ENCODE results near the gene P2RY14. TPM values are rescaled to one million over a fixed set of nuclear protein-coding genes. Genes with fewer than 3 reads are reported as not detected.
"Not testable (repeated sequence)": the region's sequence is repeated elsewhere in the genome, so short reads cannot be mapped to it uniquely, and the experiment has no call there.

P2RY14 gene
- total and polyA plus RNA-seq, 5 donors, result 0.39 to 1.9 (median 1.3) TPM

- ATAC-seq, result no peak
- H3K27ac ChIP-seq (ENCODE audit: low read length), result no peak overlapping the region
- no peaks in the 10 kb centered on the region for H3K9me3 ChIP-seq (ENCODE audit: control insufficient read depth, low read length)
- H3K27me3 ChIP-seq (ENCODE audit: control insufficient read depth, insufficient read depth), result no peaks in the 10 kb centered on the region
- WGBS, result 75% methylated on average over 8 of the region's 8 CpGs
- intact Hi-C loops (cut with DNase I), result no loop called here
- H3K4me1 ChIP-seq (ENCODE audit: control insufficient read depth, insufficient read depth, low read length), result peaks cover 2% of the 10 kb centered on the region
- no peak for DNase-seq
- H3K4me3 ChIP-seq (ENCODE audit: low read length), result no peak overlapping the region
Observed at GRCh38 chr3:151262871-151263525, 15.3 kb downstream of the P2RY14 start.

- no peak for DNase-seq
- peak overlapping the region; percentile 32 for H3K27ac ChIP-seq (ENCODE audit: low read length)
- no peaks in the 10 kb centered on the region for H3K27me3 ChIP-seq (ENCODE audit: control insufficient read depth, insufficient read depth)
- no peak for ATAC-seq
- intact Hi-C loops (cut with DNase I), result no loop called here
- no peaks in the 10 kb centered on the region for H3K9me3 ChIP-seq (ENCODE audit: control insufficient read depth, low read length)
- H3K4me1 ChIP-seq (ENCODE audit: control insufficient read depth, insufficient read depth, low read length), result peaks cover 2% of the 10 kb centered on the region
- 66% methylated on average over 3 of the region's 3 CpGs for whole genome bisulfite sequencing
- no peak overlapping the region for H3K4me3 ChIP-seq (ENCODE audit: low read length)
Observed at GRCh38 chr3:151259664-151260063, 18.7 kb downstream of the P2RY14 start.

DNA sequence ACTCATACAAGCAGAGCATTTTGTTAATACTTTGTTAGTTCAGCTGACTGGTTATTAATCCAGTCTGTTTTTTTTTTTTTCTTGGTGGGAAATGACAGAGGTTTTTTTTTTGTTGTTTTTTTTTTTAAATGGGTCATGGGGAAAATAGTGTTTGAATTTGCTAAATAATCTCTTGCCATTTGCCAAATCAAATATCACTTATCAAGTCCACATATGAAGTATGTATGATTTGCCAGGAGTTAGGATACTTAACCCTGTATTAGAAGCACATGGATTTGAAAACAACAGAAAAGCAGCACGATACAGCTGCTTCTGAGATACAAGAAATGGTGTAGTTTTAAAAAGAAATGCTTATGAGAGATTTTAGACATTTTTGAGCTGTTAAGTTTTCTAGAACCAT lies 21.6 kb downstream of the P2RY14 start:
- ATAC-seq, result no peak

GRCh38 chr3:151248772-151249337 lies 29.5 kb downstream of the P2RY14 start:
- no peak overlapping the region for H3K4me3 ChIP-seq (ENCODE audit: low read length)
- ATAC-seq, result no peak

More for the DNA sequence above, 21.6 kb downstream of the P2RY14 start:
- Histone ChIP-seq H3K27ac (ENCODE audit: low read length) (no peak overlapping the region), H3K27me3 (ENCODE audit: control insufficient read depth, insufficient read depth) (no peaks in the 10 kb centered on the region), H3K4me1 (ENCODE audit: control insufficient read depth, insufficient read depth, low read length) (no peaks in the 10 kb centered on the region), H3K9me3 (ENCODE audit: control insufficient read depth, low read length) (no peaks in the 10 kb centered on the region), H3K4me3 (ENCODE audit: low read length) (no peak overlapping the region)
- DNase-seq, result no peak
- intact Hi-C loops (cut with DNase I), result no loop called here
- WGBS, result 58% methylated on average over 1 of the region's 1 CpG

GRCh38 chr3:151242006-151242405 lies 36.3 kb downstream of the P2RY14 start:
- H3K4me3 ChIP-seq (ENCODE audit: low read length); H3K4me1 ChIP-seq (ENCODE audit: control insufficient read depth, insufficient read depth, low read length); intact Hi-C loops (cut with DNase I); ATAC-seq; DNase-seq; H3K27ac ChIP-seq (ENCODE audit: low read length); H3K9me3 ChIP-seq (ENCODE audit: control insufficient read depth, low read length); H3K27me3 ChIP-seq (ENCODE audit: control insufficient read depth, insufficient read depth): not testable (repeated sequence)
- 89% methylated on average over 14 of the region's 18 CpGs for WGBS

More at GRCh38 chr3:151248772-151249337, 29.5 kb downstream of the P2RY14 start:
- intact Hi-C loops (cut with DNase I), result no loop called here
- H3K4me1 ChIP-seq (ENCODE audit: control insufficient read depth, insufficient read depth, low read length), result peaks cover 3% of the 10 kb centered on the region
- no peaks in the 10 kb centered on the region for H3K9me3 ChIP-seq (ENCODE audit: control insufficient read depth, low read length)
- no peak overlapping the region for H3K27ac ChIP-seq (ENCODE audit: low read length)
- 31% methylated on average over 3 of the region's 3 CpGs for WGBS
- no peak for DNase-seq
- no peaks in the 10 kb centered on the region for H3K27me3 ChIP-seq (ENCODE audit: control insufficient read depth, insufficient read depth)

- ATAC-seq (no peak), DNase-seq (no peak)
- Histone ChIP-seq H3K27ac (ENCODE audit: low read length) (no peak overlapping the region), H3K4me1 (ENCODE audit: control insufficient read depth, insufficient read depth, low read length) (no peaks in the 10 kb centered on the region), H3K9me3 (ENCODE audit: control insufficient read depth, low read length) (no peaks in the 10 kb centered on the region), H3K27me3 (ENCODE audit: control insufficient read depth, insufficient read depth) (no peaks in the 10 kb centered on the region), H3K4me3 (ENCODE audit: low read length) (no peak overlapping the region)
- intact Hi-C loops (cut with DNase I), result no loop called here
- WGBS, result 80% methylated on average over 7 of the region's 7 CpGs
Observed at GRCh38 chr3:151236736-151237135, 41.6 kb downstream of the P2RY14 start.

GRCh38 chr3:151236316-151236715 lies 42.0 kb downstream of the P2RY14 start:
- Histone ChIP-seq H3K27me3 (ENCODE audit: control insufficient read depth, insufficient read depth) (no peaks in the 10 kb centered on the region), H3K4me1 (ENCODE audit: control insufficient read depth, insufficient read depth, low read length) (no peaks in the 10 kb centered on the region), H3K9me3 (ENCODE audit: control insufficient read depth, low read length) (no peaks in the 10 kb centered on the region), H3K4me3 (ENCODE audit: low read length) (no peak overlapping the region), H3K27ac (ENCODE audit: low read length) (no peak overlapping the region)
- whole genome bisulfite sequencing, result 40% methylated on average over 2 of the region's 2 CpGs
- ATAC-seq (no peak), DNase-seq (no peak)
- intact Hi-C loops (cut with DNase I), result no loop called here

DNA sequence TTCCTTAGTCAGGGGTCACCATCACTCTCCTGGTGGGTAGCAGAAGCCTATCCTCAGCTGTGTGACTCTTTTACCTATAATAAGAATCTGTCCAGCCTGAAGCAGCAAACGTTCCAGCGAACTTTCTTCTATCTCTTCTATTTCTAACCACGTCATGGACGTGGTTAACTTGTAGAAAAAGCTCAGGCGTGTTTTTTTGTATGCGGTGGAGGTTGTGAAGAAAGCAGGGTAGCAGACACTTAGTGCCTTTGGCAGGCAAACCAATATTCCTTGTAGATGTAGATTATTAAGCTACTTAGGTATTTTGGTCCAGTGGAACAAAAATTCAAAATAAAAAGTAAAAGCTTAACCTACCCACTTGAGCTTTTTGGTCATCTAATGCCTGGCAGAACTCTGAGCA lies 43.5 kb downstream of the P2RY14 start:
- intact Hi-C loops (cut with DNase I), result loop anchor here in 1 of 4 donors (5.0 kb wide), 1 partner anchor 42 kb away; the partner anchor contains the start of gene P2RY14
- Histone ChIP-seq H3K27me3 (ENCODE audit: control insufficient read depth, insufficient read depth) (no peaks in the 10 kb centered on the region), H3K4me3 (ENCODE audit: low read length) (no peak overlapping the region), H3K9me3 (ENCODE audit: control insufficient read depth, low read length) (no peaks in the 10 kb centered on the region), H3K27ac (ENCODE audit: low read length) (no peak overlapping the region), H3K4me1 (ENCODE audit: control insufficient read depth, insufficient read depth, low read length) (no peaks in the 10 kb centered on the region)
- WGBS, result 88% methylated on average over 6 of the region's 6 CpGs
- no peak for DNase-seq
- ATAC-seq, result no peak

- H3K4me3 ChIP-seq (ENCODE audit: low read length), result no peak overlapping the region
- no peaks in the 10 kb centered on the region for H3K4me1 ChIP-seq (ENCODE audit: control insufficient read depth, insufficient read depth, low read length)
- H3K27me3 ChIP-seq (ENCODE audit: control insufficient read depth, insufficient read depth), result no peaks in the 10 kb centered on the region
- H3K27ac ChIP-seq (ENCODE audit: low read length), result no peak overlapping the region
- intact Hi-C loops (cut with DNase I), result loop anchor here in 1 of 4 donors (5.0 kb wide), 1 partner anchor 44 kb away; the partner anchor contains the start of gene P2RY14
- H3K9me3 ChIP-seq (ENCODE audit: control insufficient read depth, low read length), result no peaks in the 10 kb centered on the region
- 89% methylated on average over 4 of the region's 4 CpGs for WGBS
- DNase-seq (no peak), ATAC-seq (no peak)
Observed at GRCh38 chr3:151232991-151233390, 45.4 kb downstream of the P2RY14 start.

DNA sequence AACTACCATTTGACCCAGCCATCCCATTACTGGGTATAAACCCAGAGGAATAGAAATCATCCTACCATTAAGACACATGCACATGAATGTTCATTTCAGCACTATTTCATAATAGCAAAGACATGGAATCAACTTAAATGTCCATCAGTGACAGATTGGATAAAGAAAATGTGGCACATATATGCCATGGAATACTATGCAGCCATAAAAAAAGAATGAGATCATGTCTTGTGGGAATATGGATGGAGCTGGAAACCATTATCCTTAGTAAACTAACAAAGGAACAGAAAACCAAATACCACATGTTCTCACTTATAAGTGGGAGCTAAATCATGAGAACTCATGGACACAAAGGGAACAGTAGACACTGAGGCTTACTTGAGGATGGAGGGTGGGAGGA lies 45.9 kb downstream of the P2RY14 start:
- H3K4me3 ChIP-seq (ENCODE audit: low read length); H3K4me1 ChIP-seq (ENCODE audit: control insufficient read depth, insufficient read depth, low read length); H3K27ac ChIP-seq (ENCODE audit: low read length); ATAC-seq; DNase-seq; H3K27me3 ChIP-seq (ENCODE audit: control insufficient read depth, insufficient read depth); H3K9me3 ChIP-seq (ENCODE audit: control insufficient read depth, low read length): not testable (repeated sequence)
- intact Hi-C loops (cut with DNase I), result loop anchor here in 1 of 4 donors (5.0 kb wide), 1 partner anchor 45 kb away; the partner anchor contains the start of gene P2RY14

GRCh38 chr3:151230646-151231045 lies 47.7 kb downstream of the P2RY14 start:
- Histone ChIP-seq H3K4me1 (ENCODE audit: control insufficient read depth, insufficient read depth, low read length) (no peaks in the 10 kb centered on the region), H3K9me3 (ENCODE audit: control insufficient read depth, low read length) (no peaks in the 10 kb centered on the region), H3K27ac (ENCODE audit: low read length) (no peak overlapping the region), H3K27me3 (ENCODE audit: control insufficient read depth, insufficient read depth) (no peaks in the 10 kb centered on the region), H3K4me3 (ENCODE audit: low read length) (no peak overlapping the region)
- intact Hi-C loops (cut with DNase I), result loop anchor here in 1 of 4 donors (5.0 kb wide), 1 partner anchor 47 kb away; the partner anchor contains the start of gene P2RY14
- no peak for ATAC-seq
- DNase-seq, result no peak
- 44% methylated on average over 4 of the region's 4 CpGs for WGBS
